Caco-2 (cell line): Measurements from ENCODE around the gene SEC11A. TPM values are rescaled to one million over a fixed set of nuclear protein-coding genes. Genes with fewer than 3 reads are reported as not detected.
"Not testable (repeated sequence)": the region's sequence is repeated elsewhere in the genome, so short reads cannot be mapped to it uniquely, and the experiment has no call there.

Experiments used
- BruUV-seq: library from RNA; stranded (reverse); fragments of 400-500 nt; replicated peaks from 2 replicates; lab custom pipeline; 2021; lab: Mats Ljungman, UMichigan
- CTCF ChIA-PET: fragments of 300-600 bp; sonication (Branson Sonifier 250); formaldehyde crosslinking; loops from one replicate; lab custom pipeline; 2022; ENCODE audit warnings: antibody characterized with exemption; lab: Charles Lee
- POLR2A ChIA-PET: fragments of 300-600 bp; sonication (Branson Sonifier 250); formaldehyde crosslinking; loops from one replicate; lab custom pipeline; 2022; ENCODE audit warnings: antibody characterized with exemption; lab: Charles Lee
- DNase-seq, 2 experiments: peaks; one replicate each; pipeline versions ENCODE4 v3.0.0 to v3.0.0-alpha.2; 2020 to 2022
- H3K27me3 ChIP-seq: replicated peaks from 2 replicates; pipeline ENCODE4 v1.6.0; 2011; ENCODE audit warnings: low read length; ENCODE audit not compliant: control insufficient read depth, insufficient read depth
- H3K36me3 ChIP-seq: 2 replicates; pipeline ENCODE4 v1.5.1; 2011; ENCODE audit warnings: low read length; ENCODE audit not compliant: control insufficient read depth, insufficient read depth
- H3K4me1 ChIP-seq: fragments of 250-450 bp; sonication (Bioruptor Pico); 2 replicates; pipeline ENCODE4 v1.5.1; 2020; ENCODE audit warnings: mild to moderate bottlenecking
- H3K4me3 ChIP-seq: 2 replicates; pipeline ENCODE4 v1.5.1; 2011; ENCODE audit warnings: low read depth, mild to moderate bottlenecking, control low read depth, low read length
- H3K9me3 ChIP-seq: fragments of 250-450 bp; sonication (Bioruptor Pico); 2 replicates; pipeline ENCODE4 v1.5.1; 2020; ENCODE audit warnings: mild to moderate bottlenecking, moderate library complexity
- H3K27ac Mint-ChIP-seq: one replicate; pipeline ENCODE4 v1.8.0; 2022; ENCODE audit warnings: mixed read lengths; ENCODE audit not compliant: unreplicated experiment
- H3K27me3 Mint-ChIP-seq: one replicate; pipeline ENCODE4 v1.8.0; 2022; ENCODE audit warnings: mixed read lengths; ENCODE audit not compliant: insufficient read depth, unreplicated experiment
- H3K36me3 Mint-ChIP-seq: one replicate; pipeline ENCODE4 v1.8.0; 2022; ENCODE audit warnings: mild to moderate bottlenecking, mixed read lengths; ENCODE audit not compliant: insufficient read depth, unreplicated experiment
- H3K4me1 Mint-ChIP-seq: one replicate; pipeline ENCODE4 v1.8.0; 2022; ENCODE audit warnings: low read depth, mixed read lengths; ENCODE audit not compliant: unreplicated experiment
- H3K4me3 Mint-ChIP-seq: one replicate; pipeline ENCODE4 v1.8.0; 2022; ENCODE audit warnings: mild to moderate bottlenecking, moderate library complexity, mixed read lengths; ENCODE audit not compliant: unreplicated experiment
- H3K9me3 Mint-ChIP-seq: one replicate; pipeline ENCODE4 v1.8.0; 2022; ENCODE audit warnings: mixed read lengths; ENCODE audit not compliant: unreplicated experiment
- CTCF ChIP-seq, 2 experiments: fragments of 200-600 bp in 1 of 2; IDR thresholded peaks; 1 replicate in 1 of 2; 2 replicates in 1 of 2; pipeline versions ENCODE4 v1.5.1 to v1.8.0; 2011 to 2022; ENCODE audit warnings: antibody characterized with exemption in 1 of 2, control low read depth in 1 of 2, inconsistent platforms in 1 of 2, low read depth in 1 of 2, low read length in 1 of 2, mild to moderate bottlenecking in 1 of 2, moderate library complexity in 1 of 2; ENCODE audit not compliant: insufficient read depth in 1 of 2, severe bottlenecking in 1 of 2, unreplicated experiment in 1 of 2
- intact Hi-C: fragments of 100-400 bp; cut with micrococcal nuclease; formaldehyde crosslinking; loops from one replicate; pipeline ENCODE4 v1.10.0; 2022; ENCODE audit not compliant: unreplicated experiment
- total RNA-seq: library from RNA; stranded (reverse); gene quantifications from 2 replicates; pipeline ENCODE4 v1.2.3, GENCODE V29; 2022

SEC11A gene
- total RNA-seq, 1 experiment from 2014 or later, result 211 TPM

GRCh38 chr15:84752700-84753099 lies 36.8 kb upstream of the SEC11A start:
- no peak for DNase-seq
- no peaks in the 10 kb centered on the region for H3K27me3 Mint-ChIP-seq
- peaks cover 50% of the 10 kb centered on the region for H3K4me1 ChIP-seq
- CTCF ChIA-PET, result no interaction called here
- H3K9me3 ChIP-seq, result no peaks in the 10 kb centered on the region
- H3K27me3 ChIP-seq, result no peaks in the 10 kb centered on the region
- peaks cover 11% of the 10 kb centered on the region for H3K36me3 Mint-ChIP-seq
- intact Hi-C loops, result loop anchor here (2.0 kb wide), 1 partner anchor 228 kb away; the partner anchor contains the start of gene PDE8A
- H3K4me3 ChIP-seq, result no peak overlapping the region
- H3K27ac Mint-ChIP-seq, result no peak overlapping the region
- no peaks in the 10 kb centered on the region for H3K36me3 ChIP-seq
- no TSS peak for BruUV-seq
- H3K4me3 Mint-ChIP-seq, result peak overlapping the region; percentile 11
- no peak for TF ChIP-seq CTCF (IDR thresholded peaks at IDR 0.05; ENCODE audit: insufficient read depth in 1 of 2, low read depth in 1 of 2, low read length in 1 of 2, severe bottlenecking in 1 of 2, unreplicated experiment in 1 of 2)
- POLR2A ChIA-PET, result no interaction called here
- H3K4me1 Mint-ChIP-seq, result peaks cover 26% of the 10 kb centered on the region
- H3K9me3 Mint-ChIP-seq, result no peaks in the 10 kb centered on the region

- Histone ChIP-seq H3K36me3 (no peaks in the 10 kb centered on the region), H3K4me3 (no peak overlapping the region), H3K9me3 (no peaks in the 10 kb centered on the region), H3K27me3 (no peaks in the 10 kb centered on the region), H3K4me1 (peaks cover 50% of the 10 kb centered on the region)
- no peaks in the 10 kb centered on the region for H3K9me3 Mint-ChIP-seq
- CTCF ChIA-PET, result interaction anchor here (0.6 kb wide), 1 partner anchor 45 kb away, joined by 10 read pairs; no protein-coding TSS in a partner anchor
- no peak for DNase-seq
- no peaks in the 10 kb centered on the region for H3K27me3 Mint-ChIP-seq
- H3K27ac Mint-ChIP-seq, result no peak overlapping the region
- no TSS peak for BruUV-seq
- TF ChIP-seq CTCF (IDR thresholded peaks at IDR 0.05; ENCODE audit: insufficient read depth in 1 of 2, low read depth in 1 of 2, low read length in 1 of 2, severe bottlenecking in 1 of 2, unreplicated experiment in 1 of 2), result no peak
- intact Hi-C loops, result loop anchor here (2.0 kb wide), 1 partner anchor 229 kb away; the partner anchor contains the start of gene PDE8A
- POLR2A ChIA-PET, result interaction anchor here (0.7 kb wide), 1 partner anchor 111 kb away, joined by 3 read pairs; no protein-coding TSS in a partner anchor
- peak overlapping the region; percentile 11 for H3K4me3 Mint-ChIP-seq
- H3K4me1 Mint-ChIP-seq, result peaks cover 31% of the 10 kb centered on the region
- peaks cover 16% of the 10 kb centered on the region for H3K36me3 Mint-ChIP-seq
These were observed 36.3 kb upstream of the SEC11A start for GRCh38 chr15:84752195-84752594.

- peaks cover 50% of the 10 kb centered on the region for H3K4me1 ChIP-seq
- intact Hi-C loops, result loop anchor here (2.0 kb wide), 2 partner anchors 93 to 229 kb away; partner anchors contain the start of genes NMB and PDE8A
- not testable (repeated sequence) for H3K9me3 ChIP-seq, BruUV-seq, H3K27ac Mint-ChIP-seq, H3K4me3 ChIP-seq, H3K27me3 Mint-ChIP-seq, H3K27me3 ChIP-seq, DNase-seq, H3K36me3 ChIP-seq, H3K4me3 Mint-ChIP-seq, H3K9me3 Mint-ChIP-seq
- ChIA-PET POLR2A (interaction anchor here (0.7 kb wide), 1 partner anchor 112 kb away, joined by 3 read pairs; no protein-coding TSS in a partner anchor), CTCF (interaction anchor here (0.6 kb wide), 1 partner anchor 45 kb away, joined by 10 read pairs; no protein-coding TSS in a partner anchor)
- Mint-ChIP-seq H3K4me1 (peaks cover 34% of the 10 kb centered on the region), H3K36me3 (peaks cover 18% of the 10 kb centered on the region)
These were observed 35.8 kb upstream of the SEC11A start for GRCh38 chr15:84751721-84752120.
